Upper lobe of left lung (tissue), 6 donors: ENCODE results near the gene TRIM25. TPM values are rescaled to one million over a fixed set of nuclear protein-coding genes. Genes with fewer than 3 reads are reported as not detected.
A peak's percentile ranks its signal among the peaks of the same experiment; 100 is the strongest.

Experiments used
- ATAC-seq, 2 donors: fragments of 200-7000 bp; cut with Tn5 transposase; one replicate each; pipeline ENCODE4 v1.9.1; 2022; ENCODE audit warnings: mild to moderate bottlenecking in 2 of 2, moderate library complexity in 2 of 2; ENCODE audit not compliant: low FRiP score in 2 of 2
- DNase-seq, 2 donors: peaks; one replicate each; pipeline ENCODE4 v3.0.0-alpha.2; 2019 to 2020
- H3K27ac ChIP-seq, 4 donors: fragments of 200-600 bp; sonication (generic); one replicate each; pipeline ENCODE4 v1.5.1; 2016 to 2019
- H3K27me3 ChIP-seq, 4 donors: fragments of 200-600 bp; sonication (generic); one replicate each; pipeline ENCODE4 v1.5.1; 2017 to 2019
- H3K36me3 ChIP-seq, 4 donors: fragments of 200-600 bp; sonication (generic); one replicate each; pipeline ENCODE4 v1.5.1; 2016 to 2019
- H3K4me1 ChIP-seq, 4 donors: fragments of 200-600 bp; sonication (generic); one replicate each; pipeline ENCODE4 v1.5.1; 2018 to 2019
- H3K4me3 ChIP-seq, 4 donors: fragments of 200-600 bp; sonication (generic); one replicate each; pipeline ENCODE4 v1.5.1; 2017 to 2019; ENCODE audit warnings: mild to moderate bottlenecking in 2 of 4, moderate library complexity in 1 of 4
- H3K9me3 ChIP-seq, 4 donors: fragments of 200-600 bp; sonication (generic); one replicate each; pipeline ENCODE4 v1.5.1; 2018 to 2019
- CTCF ChIP-seq, 6 experiments: fragments of 450-650 bp in 4 of 6; fragments of 200-600 bp in 2 of 6; sonication (generic) in 2 of 6; IDR thresholded peaks; one replicate each; pipeline ENCODE4 v1.5.1; 2016 to 2019; ENCODE audit warnings: antibody characterized with exemption in 6 of 6
- EP300 ChIP-seq, 4 donors: sonication (generic); formaldehyde crosslinking; IDR thresholded peaks; one replicate each; pipeline ENCODE4 v1.5.1; 2017; ENCODE audit warnings: antibody characterized with exemption in 4 of 4, control low read depth in 2 of 4
- POLR2A ChIP-seq, 4 donors: fragments of 450-650 bp; IDR thresholded peaks; one replicate each; pipeline ENCODE4 v1.5.1; 2016 to 2017; ENCODE audit warnings: antibody characterized with exemption in 4 of 4, mild to moderate bottlenecking in 2 of 4
- POLR2AphosphoS5 ChIP-seq, 2 donors: sonication (generic); formaldehyde crosslinking; IDR thresholded peaks; one replicate each; pipeline ENCODE4 v1.5.1; 2017; ENCODE audit warnings: antibody characterized with exemption in 2 of 2
- WGBS, 2 donors: methylation state at CpG; one replicate each; pipeline ENCODE4 v1.1.5; 2017 to 2018; 5-methylcytosine and 5-hydroxymethylcytosine counted together
- total RNA-seq, 6 donors: library from RNA; depleted of rRNA in 4 of 6; stranded (reverse); fragments of >200 nt in 4 of 6; gene quantifications; one replicate each; pipeline versions ENCODE4 v1.1.0 to v1.2.1, GENCODE V29; 2016 to 2021
- donor health status: DM: no; HTN: no; CAD: no; lungs with moderate emphysema.
- donor health status: DM: no; HTN: yes; CAD: no; lungs with severe emphysema.

Gene TRIM25
- total RNA-seq, 6 donors from 2014 or later, result 66.7 to 294 (median 83.0) TPM

- H3K27me3 ChIP-seq, result no peaks in the 10 kb centered on the region
- WGBS, 2 donors, result 9 to 11% methylated on average over 14 of the region's 14 CpGs
- no peaks in the 10 kb centered on the region for H3K9me3 ChIP-seq
- H3K4me1 ChIP-seq, result peaks cover 38 to 52% (median 39%) of the 10 kb centered on the region in 4 donors
- peak overlapping the region; percentile 95 to 97 (median 96) for H3K27ac ChIP-seq
- ATAC-seq, result no peak
- H3K4me3 ChIP-seq, result peak overlapping the region; percentile 72 to 90 (median 82)
- H3K36me3 ChIP-seq, result peaks cover 0 to 4% (median 0%) of the 10 kb centered on the region in 4 donors
- TF ChIP-seq POLR2A (IDR thresholded peaks at IDR 0.05) (no peak), EP300 (IDR thresholded peaks at IDR 0.05) (no peak), CTCF (IDR thresholded peaks at IDR 0.05) (no peak), POLR2AphosphoS5 (IDR thresholded peaks at IDR 0.05) (no peak)
- DNase-seq, result no peak
Measured at GRCh38 chr17:56914581-56915273, 878 bp upstream of the TRIM25 start.

GRCh38 chr17:56913353-56913866 lies 439 bp downstream of the TRIM25 start:
- no peaks in the 10 kb centered on the region for H3K9me3 ChIP-seq
- 0 to 1% methylated on average over 1 to 32 of the region's 44 CpGs for WGBS, 2 donors
- H3K36me3 ChIP-seq, result peaks cover 0 to 6% (median under 1%) of the 10 kb centered on the region in 4 donors
- H3K4me1 ChIP-seq, result peaks cover 52 to 66% (median 52%) of the 10 kb centered on the region in 4 donors
- ATAC-seq, result peak; percentile 51 to 71
- peak overlapping the region; percentile 95 to 97 (median 96) for H3K27ac ChIP-seq
- no peak for TF ChIP-seq CTCF (IDR thresholded peaks at IDR 0.05)
- no peak for TF ChIP-seq POLR2A (IDR thresholded peaks at IDR 0.05)
- no peak for TF ChIP-seq EP300 (IDR thresholded peaks at IDR 0.05)
- no peak for TF ChIP-seq POLR2AphosphoS5 (IDR thresholded peaks at IDR 0.05)
- H3K27me3 ChIP-seq, result no peaks in the 10 kb centered on the region
- H3K4me3 ChIP-seq, result peak overlapping the region; percentile 72 to 90 (median 82)
- peak in 1 of 2 donors; percentile 91 for DNase-seq

GRCh38 chr17:56913000-56913311 lies 893 bp downstream of the TRIM25 start:
- WGBS, 2 donors, result 14 to 25% methylated on average over 7 of the region's 7 CpGs

GRCh38 chr17:56912105-56912999 lies 1.5 kb downstream of the TRIM25 start:
- ATAC-seq (no peak), DNase-seq (peak in 1 of 2 donors; percentile 62)
- WGBS, 2 donors, result 27 to 38% methylated on average over 15 to 21 of the region's 21 CpGs
- Histone ChIP-seq H3K4me1 (peaks cover 53 to 73% (median 59%) of the 10 kb centered on the region in 4 donors), H3K4me3 (peak overlapping the region; percentile 72 to 90 (median 82)), H3K36me3 (peaks cover 6 to 17% (median 8%) of the 10 kb centered on the region in 4 donors), H3K9me3 (no peaks in the 10 kb centered on the region), H3K27ac (peak overlapping the region; percentile 95 to 97 (median 96)), H3K27me3 (no peaks in the 10 kb centered on the region)
- no peak for TF ChIP-seq CTCF (IDR thresholded peaks at IDR 0.05)
- TF ChIP-seq POLR2A (IDR thresholded peaks at IDR 0.05), result peak in 1 of 4 donors; percentile 54
- peak; percentile 45 to 48 for TF ChIP-seq POLR2AphosphoS5 (IDR thresholded peaks at IDR 0.05)
- no peak for TF ChIP-seq EP300 (IDR thresholded peaks at IDR 0.05)

More at GRCh38 chr17:56913000-56913311, 893 bp downstream of the TRIM25 start:
- ATAC-seq (no peak), DNase-seq (no peak)
- peak overlapping the region; percentile 72 to 90 (median 82) for H3K4me3 ChIP-seq
- H3K36me3 ChIP-seq, result peaks cover under 1 to 11% (median 3%) of the 10 kb centered on the region in 4 donors
- H3K27me3 ChIP-seq, result no peaks in the 10 kb centered on the region
- TF ChIP-seq EP300 (IDR thresholded peaks at IDR 0.05) (no peak), POLR2A (IDR thresholded peaks at IDR 0.05) (no peak), CTCF (IDR thresholded peaks at IDR 0.05) (no peak)
- no peaks in the 10 kb centered on the region for H3K9me3 ChIP-seq
- peak overlapping the region; percentile 95 to 97 (median 96) for H3K27ac ChIP-seq
- H3K4me1 ChIP-seq, result peaks cover 53 to 70% (median 56%) of the 10 kb centered on the region in 4 donors
